ENCODE results near the gene OVCH2.
"Not testable (repeated sequence)": the region's sequence is repeated elsewhere in the genome, so short reads cannot be mapped to it uniquely, and the experiment has no call there.

OVCH2 gene

GRCh38 chr11:7670641-7671040 is 35.6 kb downstream of the OVCH2 start:
- DNase-seq: no peak

- DNase-seq: no peak
These were observed 37.4 kb downstream of the OVCH2 start for GRCh38 chr11:7668911-7669310.

- DNase-seq: no peak
These were observed 37.8 kb downstream of the OVCH2 start for GRCh38 chr11:7668464-7668863.

GRCh38 chr11:7667460-7667859 is 38.8 kb downstream of the OVCH2 start:
- DNase-seq: no peak

- no peak for DNase-seq
These were observed 39.9 kb downstream of the OVCH2 start for GRCh38 chr11:7666292-7666866.

GRCh38 chr11:7665473-7666291 is 40.6 kb downstream of the OVCH2 start:
- peak; percentile 94 for DNase-seq

GRCh38 chr11:7664867-7665266 is 41.4 kb downstream of the OVCH2 start:
- no peak for DNase-seq

- DNase-seq: not testable (repeated sequence)
These were observed 42.7 kb downstream of the OVCH2 start for GRCh38 chr11:7663531-7663930.

GRCh38 chr11:7657306-7658025 is 48.8 kb downstream of the OVCH2 start:
- DNase-seq: no peak

- no peak for DNase-seq
These were observed 49.6 kb downstream of the OVCH2 start for GRCh38 chr11:7656704-7657103.

- peak; percentile 42 for DNase-seq
These were observed 50.7 kb downstream of the OVCH2 start for GRCh38 chr11:7655253-7656217.

- DNase-seq: peak; percentile 18
These were observed 52.0 kb downstream of the OVCH2 start for GRCh38 chr11:7654195-7654705.

- DNase-seq: peak; percentile 28
These were observed 54.6 kb downstream of the OVCH2 start for GRCh38 chr11:7651700-7652099.

- DNase-seq: peak; percentile 12
These were observed 55.1 kb downstream of the OVCH2 start for GRCh38 chr11:7651140-7651551.

GRCh38 chr11:7648264-7648663 is 58.0 kb downstream of the OVCH2 start:
- DNase-seq: peak; percentile 25

GRCh38 chr11:7646866-7647265 is 59.4 kb downstream of the OVCH2 start:
- no peak for DNase-seq

- DNase-seq: no peak
These were observed 61.1 kb downstream of the OVCH2 start for GRCh38 chr11:7645206-7645605.

- DNase-seq: no peak
These were observed 63.0 kb downstream of the OVCH2 start for GRCh38 chr11:7643314-7643713.

GRCh38 chr11:7642747-7643146 is 63.5 kb downstream of the OVCH2 start:
- no peak for DNase-seq

GRCh38 chr11:7640816-7641215 is 65.5 kb downstream of the OVCH2 start:
- no peak for DNase-seq

- peak; percentile 13 for DNase-seq
These were observed 66.6 kb downstream of the OVCH2 start for GRCh38 chr11:7639643-7640025.

Data from activated CD8-positive, alpha-beta memory T cell treated with anti-CD3 and anti-CD28 coated beads, Interleukin-2, amount 50 U/mL, for 48 hours (primary cell).